Measurements from ENCODE around the gene NUDT6.

NUDT6 gene

GRCh38 chr4:122914938-122915337 lies 7.5 kb downstream of the NUDT6 start:
- Histone ChIP-seq H3K9me3 (ENCODE audit: control insufficient read depth in 2 of 2, low read length in 2 of 2) (no peaks in the 10 kb centered on the region), H3K4me3 (ENCODE audit: low read length in 2 of 2) (no peak overlapping the region), H3K36me3 (ENCODE audit: control insufficient read depth in 2 of 2, insufficient read depth in 2 of 2, low read length in 2 of 2) (no peaks in the 10 kb centered on the region), H3K27ac (ENCODE audit: low read length) (no peak overlapping the region), H3K4me1 (ENCODE audit: control insufficient read depth, insufficient read depth, low read length) (no peaks in the 10 kb centered on the region), H3K27me3 (ENCODE audit: control insufficient read depth in 1 of 2, insufficient read depth in 2 of 2, low read length in 2 of 2) (no peaks in the 10 kb centered on the region), H3K9ac (ENCODE audit: low read length in 2 of 2) (no peak overlapping the region)

GRCh38 chr4:122914292-122914904 lies 8.0 kb downstream of the NUDT6 start:
- Histone ChIP-seq H3K9ac (ENCODE audit: low read length in 2 of 2) (no peak overlapping the region), H3K36me3 (ENCODE audit: control insufficient read depth in 2 of 2, insufficient read depth in 2 of 2, low read length in 2 of 2) (no peaks in the 10 kb centered on the region), H3K9me3 (ENCODE audit: control insufficient read depth in 2 of 2, low read length in 2 of 2) (no peaks in the 10 kb centered on the region), H3K4me3 (ENCODE audit: low read length in 2 of 2) (no peak overlapping the region), H3K27ac (ENCODE audit: low read length) (no peak overlapping the region), H3K4me1 (ENCODE audit: control insufficient read depth, insufficient read depth, low read length) (no peaks in the 10 kb centered on the region), H3K27me3 (ENCODE audit: control insufficient read depth in 1 of 2, insufficient read depth in 2 of 2, low read length in 2 of 2) (no peaks in the 10 kb centered on the region)

GRCh38 chr4:122912810-122913575 lies 9.4 kb downstream of the NUDT6 start:
- Histone ChIP-seq H3K36me3 (ENCODE audit: control insufficient read depth in 2 of 2, insufficient read depth in 2 of 2, low read length in 2 of 2) (no peaks in the 10 kb centered on the region), H3K9ac (ENCODE audit: low read length in 2 of 2) (no peak overlapping the region), H3K9me3 (ENCODE audit: control insufficient read depth in 2 of 2, low read length in 2 of 2) (no peaks in the 10 kb centered on the region), H3K27ac (ENCODE audit: low read length) (no peak overlapping the region), H3K4me3 (ENCODE audit: low read length in 2 of 2) (no peak overlapping the region), H3K27me3 (ENCODE audit: control insufficient read depth in 1 of 2, insufficient read depth in 2 of 2, low read length in 2 of 2) (no peaks in the 10 kb centered on the region), H3K4me1 (ENCODE audit: control insufficient read depth, insufficient read depth, low read length) (no peaks in the 10 kb centered on the region)

- Histone ChIP-seq H3K27me3 (ENCODE audit: control insufficient read depth in 1 of 2, insufficient read depth in 2 of 2, low read length in 2 of 2) (no peaks in the 10 kb centered on the region), H3K27ac (ENCODE audit: low read length) (no peak overlapping the region), H3K36me3 (ENCODE audit: control insufficient read depth in 2 of 2, insufficient read depth in 2 of 2, low read length in 2 of 2) (no peaks in the 10 kb centered on the region)
Measured at GRCh38 chr4:122911588-122911987, 10.8 kb downstream of the NUDT6 start.

GRCh38 chr4:122909683-122910082 lies 12.7 kb downstream of the NUDT6 start:
- Histone ChIP-seq H3K27me3 (ENCODE audit: control insufficient read depth in 1 of 2, insufficient read depth in 2 of 2, low read length in 2 of 2) (no peaks in the 10 kb centered on the region), H3K4me3 (ENCODE audit: low read length in 2 of 2) (no peak overlapping the region), H3K36me3 (ENCODE audit: control insufficient read depth in 2 of 2, insufficient read depth in 2 of 2, low read length in 2 of 2) (no peaks in the 10 kb centered on the region), H3K27ac (ENCODE audit: low read length) (no peak overlapping the region), H3K4me1 (ENCODE audit: control insufficient read depth, insufficient read depth, low read length) (no peaks in the 10 kb centered on the region), H3K9ac (ENCODE audit: low read length in 2 of 2) (no peak overlapping the region), H3K9me3 (ENCODE audit: control insufficient read depth in 2 of 2, low read length in 2 of 2) (no peaks in the 10 kb centered on the region)

More at GRCh38 chr4:122911588-122911987, 10.8 kb downstream of the NUDT6 start:
- no peak overlapping the region for H3K4me3 ChIP-seq (ENCODE audit: low read length in 2 of 2)
- H3K9me3 ChIP-seq (ENCODE audit: control insufficient read depth in 2 of 2, low read length in 2 of 2) = no peaks in the 10 kb centered on the region
- H3K4me1 ChIP-seq (ENCODE audit: control insufficient read depth, insufficient read depth, low read length) = no peaks in the 10 kb centered on the region
- H3K9ac ChIP-seq (ENCODE audit: low read length in 2 of 2) = no peak overlapping the region

- no peaks in the 10 kb centered on the region for H3K36me3 ChIP-seq (ENCODE audit: control insufficient read depth in 2 of 2, insufficient read depth in 2 of 2, low read length in 2 of 2)
- no peak overlapping the region for H3K9ac ChIP-seq (ENCODE audit: low read length in 2 of 2)
- no peaks in the 10 kb centered on the region for H3K9me3 ChIP-seq (ENCODE audit: control insufficient read depth in 2 of 2, low read length in 2 of 2)
- no peak overlapping the region for H3K4me3 ChIP-seq (ENCODE audit: low read length in 2 of 2)
- H3K27me3 ChIP-seq (ENCODE audit: control insufficient read depth in 1 of 2, insufficient read depth in 2 of 2, low read length in 2 of 2) = no peaks in the 10 kb centered on the region
- H3K4me1 ChIP-seq (ENCODE audit: control insufficient read depth, insufficient read depth, low read length) = no peaks in the 10 kb centered on the region
- no peak overlapping the region for H3K27ac ChIP-seq (ENCODE audit: low read length)
Measured at GRCh38 chr4:122908223-122908622, 14.2 kb downstream of the NUDT6 start.

- Histone ChIP-seq H3K9ac (ENCODE audit: low read length in 2 of 2) (no peak overlapping the region), H3K36me3 (ENCODE audit: control insufficient read depth in 2 of 2, insufficient read depth in 2 of 2, low read length in 2 of 2) (no peaks in the 10 kb centered on the region), H3K27me3 (ENCODE audit: control insufficient read depth in 1 of 2, insufficient read depth in 2 of 2, low read length in 2 of 2) (no peaks in the 10 kb centered on the region), H3K9me3 (ENCODE audit: control insufficient read depth in 2 of 2, low read length in 2 of 2) (no peaks in the 10 kb centered on the region), H3K27ac (ENCODE audit: low read length) (no peak overlapping the region), H3K4me1 (ENCODE audit: control insufficient read depth, insufficient read depth, low read length) (no peaks in the 10 kb centered on the region), H3K4me3 (ENCODE audit: low read length in 2 of 2) (no peak overlapping the region)
Measured at GRCh38 chr4:122906859-122907305, 15.5 kb downstream of the NUDT6 start.

- H3K4me1 ChIP-seq (ENCODE audit: control insufficient read depth, insufficient read depth, low read length) = no peaks in the 10 kb centered on the region
- H3K9ac ChIP-seq (ENCODE audit: low read length in 2 of 2) = no peak overlapping the region
- H3K4me3 ChIP-seq (ENCODE audit: low read length in 2 of 2) = no peak overlapping the region
- no peaks in the 10 kb centered on the region for H3K9me3 ChIP-seq (ENCODE audit: control insufficient read depth in 2 of 2, low read length in 2 of 2)
- H3K27ac ChIP-seq (ENCODE audit: low read length) = no peak overlapping the region
- H3K27me3 ChIP-seq (ENCODE audit: control insufficient read depth in 1 of 2, insufficient read depth in 2 of 2, low read length in 2 of 2) = no peaks in the 10 kb centered on the region
- H3K36me3 ChIP-seq (ENCODE audit: control insufficient read depth in 2 of 2, insufficient read depth in 2 of 2, low read length in 2 of 2) = no peaks in the 10 kb centered on the region
Measured at GRCh38 chr4:122903766-122904288, 18.6 kb downstream of the NUDT6 start.

- Histone ChIP-seq H3K4me1 (ENCODE audit: control insufficient read depth, insufficient read depth, low read length) (no peaks in the 10 kb centered on the region), H3K27ac (ENCODE audit: low read length) (no peak overlapping the region)
Measured at GRCh38 chr4:122901247-122902010, 21.0 kb downstream of the NUDT6 start.

GRCh38 chr4:122900314-122900713 lies 22.1 kb downstream of the NUDT6 start:
- H3K9ac ChIP-seq (ENCODE audit: low read length in 2 of 2) = no peak overlapping the region
- H3K9me3 ChIP-seq (ENCODE audit: control insufficient read depth in 2 of 2, low read length in 2 of 2) = no peaks in the 10 kb centered on the region
- no peaks in the 10 kb centered on the region for H3K27me3 ChIP-seq (ENCODE audit: control insufficient read depth in 1 of 2, insufficient read depth in 2 of 2, low read length in 2 of 2)
- no peak overlapping the region for H3K27ac ChIP-seq (ENCODE audit: low read length)
- no peak overlapping the region for H3K4me3 ChIP-seq (ENCODE audit: low read length in 2 of 2)
- no peaks in the 10 kb centered on the region for H3K36me3 ChIP-seq (ENCODE audit: control insufficient read depth in 2 of 2, insufficient read depth in 2 of 2, low read length in 2 of 2)
- H3K4me1 ChIP-seq (ENCODE audit: control insufficient read depth, insufficient read depth, low read length) = no peaks in the 10 kb centered on the region

More at GRCh38 chr4:122901247-122902010, 21.0 kb downstream of the NUDT6 start:
- H3K27me3 ChIP-seq (ENCODE audit: control insufficient read depth in 1 of 2, insufficient read depth in 2 of 2, low read length in 2 of 2) = no peaks in the 10 kb centered on the region
- H3K4me3 ChIP-seq (ENCODE audit: low read length in 2 of 2) = no peak overlapping the region
- no peak overlapping the region for H3K9ac ChIP-seq (ENCODE audit: low read length in 2 of 2)
- H3K9me3 ChIP-seq (ENCODE audit: control insufficient read depth in 2 of 2, low read length in 2 of 2) = no peaks in the 10 kb centered on the region
- no peaks in the 10 kb centered on the region for H3K36me3 ChIP-seq (ENCODE audit: control insufficient read depth in 2 of 2, insufficient read depth in 2 of 2, low read length in 2 of 2)
